H9 (cell line): ENCODE results near the gene RASGRF2. TPM values are rescaled to one million over a fixed set of nuclear protein-coding genes. Genes with fewer than 3 reads are reported as not detected.

Experiments
- DNase-seq: peaks from one replicate; pipeline ENCODE4 v3.0.0-alpha.2; 2017
- H2AFZ ChIP-seq: one replicate; pipeline ENCODE4 v1.6.1; 2013; ENCODE audit warnings: mild to moderate bottlenecking, low read length, control low read depth, moderate library complexity
- H2AK5ac ChIP-seq: 2 replicates; pipeline ENCODE4 v1.6.1; 2013; ENCODE audit warnings: low read length, control low read depth, mixed read lengths; ENCODE audit not compliant: insufficient read length
- H2BK120ac ChIP-seq: one replicate; pipeline ENCODE4 v1.6.1; 2013; ENCODE audit warnings: low read depth, mild to moderate bottlenecking, low read length, control low read depth, inconsistent platforms; ENCODE audit not compliant: poor library complexity, severe bottlenecking
- H2BK12ac ChIP-seq: 2 replicates; pipeline ENCODE4 v1.6.1; 2013; ENCODE audit warnings: low read length, control low read depth, mixed read lengths, low read depth; ENCODE audit not compliant: insufficient read length
- H2BK15ac ChIP-seq: 2 replicates; pipeline ENCODE4 v1.6.1; 2013; ENCODE audit warnings: low read depth, low read length, control low read depth
- H2BK20ac ChIP-seq: one replicate; pipeline ENCODE4 v1.6.1; 2013; ENCODE audit warnings: low read depth, mild to moderate bottlenecking, low read length, control low read depth, inconsistent platforms; ENCODE audit not compliant: poor library complexity, severe bottlenecking
- H2BK5ac ChIP-seq: 2 replicates; pipeline ENCODE4 v1.6.1; 2013; ENCODE audit warnings: low read length, control low read depth, mixed read lengths; ENCODE audit not compliant: insufficient read length
- H3K14ac ChIP-seq: 2 replicates; pipeline ENCODE4 v1.6.1; 2013; ENCODE audit warnings: low read length, control low read depth; ENCODE audit not compliant: insufficient read depth
- H3K18ac ChIP-seq: 2 replicates; pipeline ENCODE4 v1.6.1; 2013; ENCODE audit warnings: low read depth, mild to moderate bottlenecking, mixed read lengths, low read length, control low read depth; ENCODE audit not compliant: insufficient read length
- H3K23ac ChIP-seq: 2 replicates; pipeline ENCODE4 v1.6.1; 2013; ENCODE audit warnings: low read length, control low read depth, mixed read lengths, low read depth; ENCODE audit not compliant: insufficient read length
- H3K23me2 ChIP-seq: 2 replicates; pipeline ENCODE4 v1.6.1; 2013; ENCODE audit warnings: low read depth, mild to moderate bottlenecking, mixed read lengths, low read length, control low read depth; ENCODE audit not compliant: insufficient read length, poor library complexity, severe bottlenecking
- H3K27ac ChIP-seq: 2 replicates; pipeline ENCODE4 v1.5.1; 2013; ENCODE audit warnings: low read length, control low read depth, mixed read lengths, low read depth; ENCODE audit not compliant: insufficient read length
- H3K27me3 ChIP-seq: 2 replicates; pipeline ENCODE4 v1.6.1; 2013; ENCODE audit warnings: low read length, control low read depth, inconsistent platforms; ENCODE audit not compliant: insufficient read depth
- H3K4ac ChIP-seq: 2 replicates; pipeline ENCODE4 v1.6.1; 2013; ENCODE audit warnings: low read depth, mild to moderate bottlenecking, control low read depth, inconsistent platforms, low read length, moderate library complexity
- H3K4me1 ChIP-seq: 2 replicates; pipeline ENCODE4 v1.6.1; 2013; ENCODE audit warnings: low read length, control low read depth, inconsistent platforms; ENCODE audit not compliant: insufficient read depth
- H3K4me2 ChIP-seq: 2 replicates; pipeline ENCODE4 v1.6.1; 2013; ENCODE audit warnings: low read length, control low read depth, mixed read lengths; ENCODE audit not compliant: insufficient read length, insufficient read depth
- H3K56ac ChIP-seq: 2 replicates; pipeline ENCODE4 v1.6.1; 2013; ENCODE audit warnings: low read depth, mild to moderate bottlenecking, mixed read lengths, low read length, control low read depth; ENCODE audit not compliant: insufficient read length
- H3K79me1 ChIP-seq: 2 replicates; pipeline ENCODE4 v1.6.1; 2013; ENCODE audit warnings: low read depth, mild to moderate bottlenecking, moderate library complexity, low read length, control low read depth, inconsistent platforms; ENCODE audit not compliant: insufficient read depth, poor library complexity, severe bottlenecking
- H3K79me2 ChIP-seq: 2 replicates; pipeline ENCODE4 v1.6.1; 2013; ENCODE audit warnings: low read length, control low read depth, inconsistent platforms; ENCODE audit not compliant: insufficient read depth
- H3K9ac ChIP-seq: 2 replicates; pipeline ENCODE4 v1.6.1; 2013; ENCODE audit warnings: low read length, control low read depth, mixed read lengths; ENCODE audit not compliant: insufficient read length; ENCODE audit errors: extremely low read depth
- H3K9me3 ChIP-seq: one replicate; pipeline ENCODE4 v1.6.1; 2013; ENCODE audit warnings: low read depth, low read length, inconsistent platforms; ENCODE audit not compliant: control insufficient read depth
- H3T11ph ChIP-seq: one replicate; pipeline ENCODE4 v1.6.1; 2013; ENCODE audit warnings: mild to moderate bottlenecking, low read length, control low read depth, inconsistent platforms
- H4K20me1 ChIP-seq: one replicate; pipeline ENCODE4 v1.6.1; 2013; ENCODE audit not compliant: control insufficient read depth, insufficient read length, insufficient read depth
- H4K5ac ChIP-seq: 2 replicates; pipeline ENCODE4 v1.6.1; 2013; ENCODE audit warnings: low read depth, mild to moderate bottlenecking, mixed read lengths, low read length, control low read depth; ENCODE audit not compliant: insufficient read length
- H4K8ac ChIP-seq: replicated peaks from 2 replicates; pipeline ENCODE4 v1.6.1; 2013; ENCODE audit warnings: low read length, control low read depth, mixed read lengths, low read depth; ENCODE audit not compliant: insufficient read length
- H4K91ac ChIP-seq: 2 replicates; pipeline ENCODE4 v1.6.1; 2013; ENCODE audit warnings: low read depth, mild to moderate bottlenecking, moderate library complexity, mixed read lengths, low read length, control low read depth; ENCODE audit not compliant: insufficient read length
- H3K27ac Mint-ChIP-seq, 3 experiments: 2 replicates in 2 of 3; 3 replicates in 1 of 3; pipeline ENCODE4 v1.8.0; 2020 to 2021; ENCODE audit warnings: mixed read lengths in 3 of 3, mild to moderate bottlenecking in 1 of 3, moderate library complexity in 1 of 3
- H3K27me3 Mint-ChIP-seq: 2 replicates; pipeline ENCODE4 v1.8.0; 2021; ENCODE audit warnings: low read depth, mild to moderate bottlenecking, moderate library complexity, mixed read lengths
- H3K36me3 Mint-ChIP-seq, 3 experiments: 2 replicates in 2 of 3; 3 replicates in 1 of 3; pipeline ENCODE4 v1.8.0; 2020 to 2021; ENCODE audit warnings: low read depth in 3 of 3, mixed read lengths in 3 of 3; ENCODE audit not compliant: insufficient read depth in 1 of 3
- H3K4me1 Mint-ChIP-seq, 2 experiments: 2 replicates each; pipeline ENCODE4 v1.8.0; 2020; ENCODE audit warnings: mixed read lengths in 2 of 2
- H3K4me3 Mint-ChIP-seq, 2 experiments: 2 replicates in 1 of 2; 3 replicates in 1 of 2; pipeline ENCODE4 v1.8.0; 2020 to 2021; ENCODE audit warnings: mild to moderate bottlenecking in 2 of 2, mixed read lengths in 2 of 2, moderate library complexity in 1 of 2
- H3K9me3 Mint-ChIP-seq, 2 experiments: 2 replicates in 1 of 2; 3 replicates in 1 of 2; pipeline ENCODE4 v1.8.0; 2020; ENCODE audit warnings: mild to moderate bottlenecking in 2 of 2, mixed read lengths in 2 of 2, moderate library complexity in 1 of 2
- CTCF ChIP-seq: fragments of 200-600 bp; sonication (generic); conservative IDR thresholded peaks from 3 replicates; pipeline ENCODE4 v1.8.0; 2021; ENCODE audit warnings: antibody characterized with exemption, mild to moderate bottlenecking
- WGBS: extraction: QIAGEN DNeasy Blood & Tissue Kit; methylation state at CpG from one replicate; pipeline ENCODE4 v1.1.7; 2013; ENCODE audit warnings: missing lambda C conversion rate, low lambda C conversion rate, mixed read lengths; ENCODE audit not compliant: insufficient read length; ENCODE audit errors: extremely low coverage; 5-methylcytosine and 5-hydroxymethylcytosine counted together
- total RNA-seq: library from RNA; stranded (reverse); gene quantifications from 2 replicates; pipeline ENCODE4 v1.2.1, GENCODE V29; 2021

Gene RASGRF2
- total RNA-seq, 1 experiment from 2014 or later: 13.5 TPM

DNA sequence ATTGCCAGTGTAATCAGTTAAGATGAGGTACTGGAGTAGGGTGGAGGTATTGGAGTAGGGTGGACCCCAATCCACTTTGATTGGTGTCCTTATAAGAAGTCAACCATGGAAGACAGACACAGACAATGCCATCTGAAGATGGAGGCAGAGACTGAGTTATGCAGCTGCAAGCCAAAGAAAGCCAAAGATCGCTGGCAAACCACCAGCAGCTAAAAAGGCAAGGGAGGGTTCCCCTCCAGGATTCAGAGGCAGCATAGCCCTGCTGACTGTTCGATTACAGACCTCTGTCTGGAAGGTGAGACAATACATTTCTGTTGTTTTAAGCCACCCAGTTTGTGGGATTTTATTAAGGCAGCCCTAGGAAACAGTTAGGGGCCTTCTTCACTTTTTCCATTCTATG lies 242.5 kb downstream of the RASGRF2 start:
- H3K9me3 Mint-ChIP-seq: no peaks in the 10 kb centered on the region

More for the DNA sequence above, 242.5 kb downstream of the RASGRF2 start:
- no peak overlapping the region for H3K4me2 ChIP-seq
- no peaks in the 10 kb centered on the region for H3K27me3 ChIP-seq
- DNase-seq: no peak
- TF ChIP-seq CTCF: no peak
- no peak overlapping the region for H3K27ac Mint-ChIP-seq
- H3K4ac ChIP-seq: no peak overlapping the region
- H3K4me3 Mint-ChIP-seq: no peak overlapping the region
- no peaks in the 10 kb centered on the region for H3K4me1 ChIP-seq
- H2AFZ ChIP-seq: no peak overlapping the region
- no peak overlapping the region for H3K9ac ChIP-seq
- WGBS: no CpG with 5 or more reads among the region's 2 CpGs
- H2BK12ac ChIP-seq: no peak overlapping the region
- H3K27me3 Mint-ChIP-seq: no peaks in the 10 kb centered on the region
- no peak overlapping the region for H4K91ac ChIP-seq
- H4K5ac ChIP-seq: no peak overlapping the region
- H3K18ac ChIP-seq: no peak overlapping the region
- no peaks in the 10 kb centered on the region for H3K79me1 ChIP-seq
- H2AK5ac ChIP-seq: no peak overlapping the region
- H4K8ac ChIP-seq: no peak overlapping the region
- no peak overlapping the region for H2BK5ac ChIP-seq
- no peak overlapping the region for H3K23ac ChIP-seq
- no peak overlapping the region for H2BK20ac ChIP-seq
- H3K56ac ChIP-seq: no peak overlapping the region
- no peaks in the 10 kb centered on the region for H3K79me2 ChIP-seq
- H3K9me3 ChIP-seq: no peaks in the 10 kb centered on the region
- H3K14ac ChIP-seq: no peak overlapping the region
- H4K20me1 ChIP-seq: no peaks in the 10 kb centered on the region
- no peak overlapping the region for H3K27ac ChIP-seq
- H3K23me2 ChIP-seq: no peaks in the 10 kb centered on the region
- no peaks in the 10 kb centered on the region for H3K36me3 Mint-ChIP-seq
- no peak overlapping the region for H2BK120ac ChIP-seq
- no peak overlapping the region for H3T11ph ChIP-seq
- no peak overlapping the region for H2BK15ac ChIP-seq
- no peaks in the 10 kb centered on the region for H3K4me1 Mint-ChIP-seq
